Ishikawa (cell line): ENCODE measurements around the gene ITCH.

ENCODE experiments used
- CEBPB ChIP-seq: IDR thresholded peaks from 2 replicates; pipeline ENCODE4 v1.6.1; 2012
- CREB1 ChIP-seq: IDR thresholded peaks from 2 replicates; pipeline ENCODE4 v1.6.1; 2012; ENCODE audit warnings: low read depth
- EGR1 ChIP-seq: IDR thresholded peaks from 2 replicates; pipeline ENCODE4 v1.6.1; 2012
- EP300 ChIP-seq: IDR thresholded peaks from 2 replicates; pipeline ENCODE4 v1.6.1; 2012; ENCODE audit warnings: borderline replicate concordance
- FOXM1 ChIP-seq: IDR thresholded peaks from 2 replicates; pipeline ENCODE4 v1.6.1; 2012; ENCODE audit warnings: low read depth, borderline replicate concordance
- MAX ChIP-seq: IDR thresholded peaks from 2 replicates; pipeline ENCODE4 v1.6.1; 2012
- NFIC ChIP-seq: IDR thresholded peaks from 2 replicates; pipeline ENCODE4 v1.6.1; 2012
- RAD21 ChIP-seq: IDR thresholded peaks from 2 replicates; pipeline ENCODE4 v1.6.1; 2012; ENCODE audit warnings: low read depth
- REST ChIP-seq: IDR thresholded peaks from 2 replicates; pipeline ENCODE4 v1.6.1; 2012; ENCODE audit warnings: low read depth, mild to moderate bottlenecking
- TAF1 ChIP-seq: IDR thresholded peaks from 2 replicates; pipeline ENCODE4 v1.6.1; 2012; ENCODE audit warnings: low read depth, mild to moderate bottlenecking
- TCF12 ChIP-seq: IDR thresholded peaks from 2 replicates; pipeline ENCODE4 v1.6.1; 2012; ENCODE audit warnings: low read depth
- TEAD4 ChIP-seq: IDR thresholded peaks from 2 replicates; pipeline ENCODE4 v1.6.1; 2012
- USF1 ChIP-seq: IDR thresholded peaks from 2 replicates; pipeline ENCODE4 v1.6.1; 2012
- YY1 ChIP-seq: IDR thresholded peaks from 2 replicates; pipeline ENCODE4 v1.6.1; 2012; ENCODE audit warnings: low read depth
- ZBTB7A ChIP-seq: IDR thresholded peaks from 2 replicates; pipeline ENCODE4 v1.6.1; 2012; ENCODE audit warnings: low read depth

ITCH gene

GRCh38 chr20:34400776-34401175 lies 37.7 kb downstream of the ITCH start:
- TF ChIP-seq TEAD4 (0 out of 2 replicates have a peak, but pooled peaks have one; percentile 19), NFIC (peak; percentile 22; the same call in 1 of the 2 replicates)

- no peak for TF ChIP-seq TEAD4
- TF ChIP-seq RAD21: no peak
- TF ChIP-seq REST: no peak
- TF ChIP-seq MAX: no peak
- no peak for TF ChIP-seq FOXM1
- TF ChIP-seq CREB1: no peak
- no peak for TF ChIP-seq NFIC
These were observed 38.8 kb downstream of the ITCH start for GRCh38 chr20:34401741-34402455.

- TF ChIP-seq MAX (no peak), TAF1 (no peak), REST (no peak), CEBPB (no peak), TCF12 (no peak), EP300 (no peak), TEAD4 (no peak), FOXM1 (no peak), RAD21 (no peak)
These were observed 39.4 kb downstream of the ITCH start for GRCh38 chr20:34402461-34402860.

- TF ChIP-seq MAX (no peak), EP300 (no peak), FOXM1 (no peak), CREB1 (no peak), NFIC (no peak), CEBPB (no peak), REST (no peak), USF1 (no peak), RAD21 (no peak), EGR1 (no peak), TAF1 (no peak), TCF12 (no peak), TEAD4 (no peak), ZBTB7A (no peak), YY1 (no peak)
These were observed 40.2 kb downstream of the ITCH start for GRCh38 chr20:34403063-34403827.

GRCh38 chr20:34403908-34404307 lies 40.8 kb downstream of the ITCH start:
- TF ChIP-seq EP300 (no peak), CREB1 (no peak), RAD21 (no peak), ZBTB7A (no peak), TAF1 (no peak), MAX (no peak), EGR1 (no peak), NFIC (no peak), YY1 (no peak), TCF12 (no peak), REST (no peak)
